OCI-LY7 (cell line): Measurements from ENCODE around the gene KRTAP5-5. TPM values are rescaled to one million over a fixed set of nuclear protein-coding genes. Genes with fewer than 3 reads are reported as not detected.

Experiments
- BruUV-seq: library from RNA; stranded (reverse); fragments of 400-500 nt; replicated peaks from 2 replicates; lab custom pipeline; 2021; lab: Mats Ljungman, UMichigan
- CTCF ChIA-PET: fragments of 300-600 bp; sonication (Branson Sonifier 250); formaldehyde crosslinking; loops from one replicate; lab custom pipeline; 2022; ENCODE audit warnings: antibody characterized with exemption; ENCODE audit not compliant: unreplicated experiment; lab: Charles Lee
- POLR2A ChIA-PET: fragments of 300-600 bp; sonication (Branson Sonifier 250); formaldehyde crosslinking; loops from one replicate; lab custom pipeline; 2022; ENCODE audit warnings: antibody characterized with exemption; lab: Charles Lee
- DNase-seq: peaks from one replicate; pipeline ENCODE4 v3.0.0-alpha.2; 2015; ENCODE audit warnings: low spot score
- H2AFZ ChIP-seq: fragments of 200-600 bp; sonication (generic), shearing (Covaris generic); 2 replicates; pipeline ENCODE4 v1.6.1; 2014; ENCODE audit warnings: mild to moderate bottlenecking, antibody characterized with exemption, low read length, moderate library complexity
- H3K27ac ChIP-seq: fragments of 200-600 bp; sonication (generic); 2 replicates; pipeline ENCODE4 v1.5.1; 2014; ENCODE audit warnings: mixed run types, low read depth, mild to moderate bottlenecking, moderate library complexity, low read length, inconsistent platforms; ENCODE audit not compliant: poor library complexity, severe bottlenecking
- H3K36me3 ChIP-seq: fragments of 200-600 bp; sonication (generic); 2 replicates; pipeline ENCODE4 v1.6.1; 2014; ENCODE audit warnings: mild to moderate bottlenecking, antibody characterized with exemption, low read length, moderate library complexity, mixed read lengths; ENCODE audit not compliant: insufficient read depth
- H3K4me1 ChIP-seq: fragments of 200-600 bp; sonication (generic); 2 replicates; pipeline ENCODE4 v1.5.1; 2014; ENCODE audit warnings: mild to moderate bottlenecking, low read length; ENCODE audit not compliant: insufficient read depth, poor library complexity, severe bottlenecking
- H3K4me2 ChIP-seq: fragments of 200-600 bp; sonication (generic); 2 replicates; pipeline ENCODE4 v1.6.1; 2014; ENCODE audit warnings: mild to moderate bottlenecking, low read length
- H3K4me3 ChIP-seq: fragments of 200-600 bp; sonication (generic); 2 replicates; pipeline ENCODE4 v1.5.1; 2014; ENCODE audit warnings: mild to moderate bottlenecking, low read depth, low read length; ENCODE audit not compliant: poor library complexity, severe bottlenecking
- H3K79me2 ChIP-seq: fragments of 200-600 bp; sonication (generic); 2 replicates; pipeline ENCODE4 v1.6.1; 2016; ENCODE audit warnings: low read depth, mild to moderate bottlenecking, low read length, moderate library complexity, mixed read lengths; ENCODE audit not compliant: insufficient read depth
- H3K9me2 ChIP-seq: fragments of 200-600 bp; sonication (generic); 2 replicates; pipeline ENCODE4 v1.6.1; 2016; ENCODE audit warnings: mild to moderate bottlenecking, low read length, mixed read lengths; ENCODE audit not compliant: insufficient read depth
- H3K9me3 ChIP-seq: fragments of 200-600 bp; sonication (generic); 2 replicates; pipeline ENCODE4 v1.6.1; 2014; ENCODE audit warnings: mild to moderate bottlenecking, mixed run types, low read length, mixed read lengths
- H4K20me1 ChIP-seq: fragments of 200-600 bp; sonication (generic); 2 replicates; pipeline ENCODE4 v1.6.1; 2014; ENCODE audit warnings: mild to moderate bottlenecking, antibody characterized with exemption, low read length, moderate library complexity, mixed read lengths; ENCODE audit not compliant: insufficient read depth
- CTCF ChIP-seq: fragments of 200-600 bp; sonication (generic); conservative IDR thresholded peaks from 2 replicates; pipeline ENCODE4 v1.5.1; 2014; ENCODE audit warnings: mild to moderate bottlenecking, antibody characterized with exemption, low read length, moderate library complexity, mixed read lengths
- EZH2phosphoT487 ChIP-seq: fragments of 200-600 bp; sonication (generic); IDR thresholded peaks from 2 replicates; pipeline ENCODE4 v1.6.1; 2018; ENCODE audit warnings: low read depth, borderline replicate concordance, mild to moderate bottlenecking, mixed run types, antibody characterized with exemption, low read length, moderate library complexity, mixed read lengths
- intact Hi-C: fragments of 100-400 bp; cut with micrococcal nuclease; formaldehyde crosslinking; loops from one replicate; pipeline ENCODE4 v1.10.0; 2022; ENCODE audit not compliant: unreplicated experiment
- total RNA-seq, 2 experiments: library from RNA; depleted of rRNA in 1 of 2; stranded (reverse); fragments of >200 nt in 1 of 2; shearing (Covaris generic) in 1 of 2; gene quantifications; 2 replicates each; pipeline ENCODE4 v1.2.3, GENCODE V29; 2014 to 2022

The KRTAP5-5 gene
- total RNA-seq, 2 experiments from 2014 or later = not detected

- intact Hi-C loops = loop anchor here (10.0 kb wide), 1 partner anchor 499 kb away; no protein-coding TSS in a partner anchor
- H4K20me1 ChIP-seq = no peaks in the 10 kb centered on the region
- no peak overlapping the region for H3K27ac ChIP-seq
- POLR2A ChIA-PET = no interaction called here
- CTCF ChIA-PET = no interaction called here
- no peak overlapping the region for H3K4me2 ChIP-seq
- H3K4me1 ChIP-seq = no peaks in the 10 kb centered on the region
- no peak overlapping the region for H3K4me3 ChIP-seq
- DNase-seq = no peak
- no peaks in the 10 kb centered on the region for H3K9me3 ChIP-seq
- no peaks in the 10 kb centered on the region for H3K9me2 ChIP-seq
- BruUV-seq = no TSS peak
- no peaks in the 10 kb centered on the region for H3K36me3 ChIP-seq
- H2AFZ ChIP-seq = no peak overlapping the region
- no peaks in the 10 kb centered on the region for H3K79me2 ChIP-seq
- TF ChIP-seq CTCF = no peak
- no peak for TF ChIP-seq EZH2phosphoT487
Measured at GRCh38 chr11:1655168-1656060, 25.8 kb downstream of the KRTAP5-5 start.

- Histone ChIP-seq H3K36me3 (no peaks in the 10 kb centered on the region), H3K79me2 (no peaks in the 10 kb centered on the region), H4K20me1 (no peaks in the 10 kb centered on the region), H3K4me2 (no peak overlapping the region), H3K27ac (no peak overlapping the region), H3K9me3 (no peaks in the 10 kb centered on the region), H3K9me2 (no peaks in the 10 kb centered on the region), H3K4me1 (no peaks in the 10 kb centered on the region), H3K4me3 (no peak overlapping the region), H2AFZ (no peak overlapping the region)
- POLR2A ChIA-PET = no interaction called here
- TF ChIP-seq CTCF = no peak
- TF ChIP-seq EZH2phosphoT487 = no peak
- intact Hi-C loops = loop anchor here (10.0 kb wide), 1 partner anchor 499 kb away; no protein-coding TSS in a partner anchor
- CTCF ChIA-PET = no interaction called here
- BruUV-seq = no TSS peak
- DNase-seq = no peak
Measured at GRCh38 chr11:1656061-1656441, 26.5 kb downstream of the KRTAP5-5 start.

- TF ChIP-seq CTCF = no peak
- no peak for TF ChIP-seq EZH2phosphoT487
- no peaks in the 10 kb centered on the region for H4K20me1 ChIP-seq
- H3K4me2 ChIP-seq = no peak overlapping the region
- no peaks in the 10 kb centered on the region for H3K4me1 ChIP-seq
- no peak overlapping the region for H3K27ac ChIP-seq
- H3K9me3 ChIP-seq = no peaks in the 10 kb centered on the region
- POLR2A ChIA-PET = no interaction called here
- DNase-seq = no peak
- CTCF ChIA-PET = no interaction called here
- no peaks in the 10 kb centered on the region for H3K36me3 ChIP-seq
- no peak overlapping the region for H3K4me3 ChIP-seq
- H3K9me2 ChIP-seq = no peaks in the 10 kb centered on the region
- BruUV-seq = no TSS peak
- no peaks in the 10 kb centered on the region for H3K79me2 ChIP-seq
- intact Hi-C loops = loop anchor here (10.0 kb wide), 1 partner anchor 498 kb away; no protein-coding TSS in a partner anchor
- H2AFZ ChIP-seq = no peak overlapping the region
Measured at GRCh38 chr11:1656670-1657069, 27.1 kb downstream of the KRTAP5-5 start.
